ENCODE results near the gene PPP1R26. TPM values are rescaled to one million over a fixed set of nuclear protein-coding genes. Genes with fewer than 3 reads are reported as not detected.

PPP1R26 gene
- total and polyA plus RNA-seq, 2 of the 8 experiments (the other 6 are each of a cell fraction or from before 2014, with no cell fraction given) = 9.8 to 32.7 TPM

- TF ChIP-seq TAF7 (optimal IDR thresholded peaks at IDR 0.05; ENCODE audit: borderline replicate concordance, low read depth, low read length) (no peak), KDM5A (IDR thresholded peaks at IDR 0.05; ENCODE audit: low read length) (no peak), EZH2 (IDR thresholded peaks at IDR 0.05; ENCODE audit: low read depth, low read length, severe bottlenecking) (no peak), POLR2AphosphoS5 (IDR thresholded peaks at IDR 0.05; ENCODE audit: low read depth, low read length) (no peak), SIN3A (conservative IDR thresholded peaks at IDR 0.05 in 1 of 2, IDR thresholded peaks at IDR 0.05 in 1 of 2; ENCODE audit: low read depth in 1 of 2, low read length in 2 of 2) (no peak), CHD2 (IDR thresholded peaks at IDR 0.05; ENCODE audit: low read length) (no peak), TCF12 (IDR thresholded peaks at IDR 0.05; ENCODE audit: low read depth, low read length) (no peak), MAX (IDR thresholded peaks at IDR 0.05) (no peak)
Measured at GRCh38 chr9:135502873-135503321, 23.3 kb downstream of the PPP1R26 start (continued).
